Transverse colon (tissue), 4 donors: ENCODE results near the gene RAB3C.

ENCODE experiments used
- POLR2AphosphoS5 ChIP-seq, 3 donors: sonication (generic); formaldehyde crosslinking; IDR thresholded peaks; one replicate each; pipeline ENCODE4 v1.6.1; 2016; ENCODE audit warnings: antibody characterized with exemption in 3 of 3
- TF ChIP-seq, protein P1 (sequence below), 5 experiments: fragments of 200-600 bp in 3 of 5; fragments of 450-650 bp in 2 of 5; sonication (generic) in 3 of 5; IDR thresholded peaks; 1 replicate in 2 of 5; 2 replicates in 3 of 5; pipeline ENCODE4 v1.5.1; 2016 to 2017; ENCODE audit warnings: antibody characterized with exemption in 5 of 5, inconsistent platforms in 3 of 5, mild to moderate bottlenecking in 2 of 5, moderate library complexity in 1 of 5

DNA sequence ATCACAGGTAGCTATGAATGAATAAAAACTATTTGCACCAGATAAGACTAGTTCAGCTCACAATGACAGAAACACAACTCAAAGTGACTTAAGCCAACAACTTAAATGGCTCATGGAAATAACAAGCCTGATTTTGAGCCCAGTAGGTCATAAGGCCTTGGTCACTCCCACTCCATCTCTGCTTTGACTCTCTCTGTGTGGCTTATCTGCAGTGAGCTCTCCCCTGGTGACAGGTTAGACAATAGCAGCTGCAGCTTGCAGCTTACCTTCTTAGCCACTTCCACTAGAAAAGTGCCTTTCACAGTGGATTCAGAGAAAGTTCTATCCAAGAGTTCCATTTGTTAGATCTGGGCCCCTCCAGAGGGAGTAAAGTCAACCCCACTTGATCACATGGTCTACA is 315.7 kb downstream of the RAB3C start:
- no peak for TF ChIP-seq POLR2AphosphoS5 (IDR thresholded peaks at IDR 0.05)
- TF ChIP-seq, protein P1, sequence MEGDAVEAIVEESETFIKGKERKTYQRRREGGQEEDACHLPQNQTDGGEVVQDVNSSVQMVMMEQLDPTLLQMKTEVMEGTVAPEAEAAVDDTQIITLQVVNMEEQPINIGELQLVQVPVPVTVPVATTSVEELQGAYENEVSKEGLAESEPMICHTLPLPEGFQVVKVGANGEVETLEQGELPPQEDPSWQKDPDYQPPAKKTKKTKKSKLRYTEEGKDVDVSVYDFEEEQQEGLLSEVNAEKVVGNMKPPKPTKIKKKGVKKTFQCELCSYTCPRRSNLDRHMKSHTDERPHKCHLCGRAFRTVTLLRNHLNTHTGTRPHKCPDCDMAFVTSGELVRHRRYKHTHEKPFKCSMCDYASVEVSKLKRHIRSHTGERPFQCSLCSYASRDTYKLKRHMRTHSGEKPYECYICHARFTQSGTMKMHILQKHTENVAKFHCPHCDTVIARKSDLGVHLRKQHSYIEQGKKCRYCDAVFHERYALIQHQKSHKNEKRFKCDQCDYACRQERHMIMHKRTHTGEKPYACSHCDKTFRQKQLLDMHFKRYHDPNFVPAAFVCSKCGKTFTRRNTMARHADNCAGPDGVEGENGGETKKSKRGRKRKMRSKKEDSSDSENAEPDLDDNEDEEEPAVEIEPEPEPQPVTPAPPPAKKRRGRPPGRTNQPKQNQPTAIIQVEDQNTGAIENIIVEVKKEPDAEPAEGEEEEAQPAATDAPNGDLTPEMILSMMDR (IDR thresholded peaks at IDR 0.05), result no peak
